GM18870 (cell line): Measurements from ENCODE around the gene COL26A1.

Experiments used
- ATAC-seq: cut with Tn5 transposase; IDR thresholded peaks from one replicate; pipeline ENCODE4 v1.9.1; 2021; ENCODE audit warnings: moderate library complexity; ENCODE audit not compliant: unreplicated experiment

The COL26A1 gene

DNA sequence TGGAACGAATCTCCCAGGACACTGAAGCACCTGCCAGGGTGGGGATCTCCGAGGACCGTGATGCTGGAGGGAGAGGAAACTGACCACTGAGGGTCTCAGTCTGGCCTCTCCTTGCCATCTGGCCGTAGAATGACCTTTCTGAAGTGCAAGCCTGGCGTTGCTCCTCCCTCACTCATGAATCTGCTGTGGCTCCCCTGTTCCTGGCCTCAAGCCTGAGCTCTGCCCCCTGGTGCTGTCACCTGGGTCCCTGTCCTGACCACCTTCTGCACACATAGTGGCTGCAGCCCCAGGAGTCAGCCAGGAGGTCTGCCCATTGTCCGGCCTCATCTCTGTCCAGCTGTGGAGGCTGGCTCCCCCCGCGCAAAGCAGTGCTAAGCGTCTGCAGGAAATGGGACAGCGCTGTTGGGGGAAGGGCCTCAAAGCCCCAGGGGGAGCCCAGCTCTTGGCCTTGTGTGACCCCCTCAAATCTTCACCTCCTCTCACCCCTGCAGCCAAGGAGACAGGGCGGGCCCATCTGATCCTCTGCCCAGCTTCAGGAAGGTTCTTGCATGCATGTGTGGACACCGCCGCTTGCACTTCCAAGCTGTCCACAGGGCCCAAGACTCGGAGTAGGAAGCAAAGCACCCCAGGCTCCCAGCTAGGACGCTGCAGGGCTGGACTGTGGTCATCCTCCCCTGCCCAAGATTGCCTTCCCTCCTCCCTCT, 200.7 kb downstream of the COL26A1 start:
- no peak for ATAC-seq

DNA sequence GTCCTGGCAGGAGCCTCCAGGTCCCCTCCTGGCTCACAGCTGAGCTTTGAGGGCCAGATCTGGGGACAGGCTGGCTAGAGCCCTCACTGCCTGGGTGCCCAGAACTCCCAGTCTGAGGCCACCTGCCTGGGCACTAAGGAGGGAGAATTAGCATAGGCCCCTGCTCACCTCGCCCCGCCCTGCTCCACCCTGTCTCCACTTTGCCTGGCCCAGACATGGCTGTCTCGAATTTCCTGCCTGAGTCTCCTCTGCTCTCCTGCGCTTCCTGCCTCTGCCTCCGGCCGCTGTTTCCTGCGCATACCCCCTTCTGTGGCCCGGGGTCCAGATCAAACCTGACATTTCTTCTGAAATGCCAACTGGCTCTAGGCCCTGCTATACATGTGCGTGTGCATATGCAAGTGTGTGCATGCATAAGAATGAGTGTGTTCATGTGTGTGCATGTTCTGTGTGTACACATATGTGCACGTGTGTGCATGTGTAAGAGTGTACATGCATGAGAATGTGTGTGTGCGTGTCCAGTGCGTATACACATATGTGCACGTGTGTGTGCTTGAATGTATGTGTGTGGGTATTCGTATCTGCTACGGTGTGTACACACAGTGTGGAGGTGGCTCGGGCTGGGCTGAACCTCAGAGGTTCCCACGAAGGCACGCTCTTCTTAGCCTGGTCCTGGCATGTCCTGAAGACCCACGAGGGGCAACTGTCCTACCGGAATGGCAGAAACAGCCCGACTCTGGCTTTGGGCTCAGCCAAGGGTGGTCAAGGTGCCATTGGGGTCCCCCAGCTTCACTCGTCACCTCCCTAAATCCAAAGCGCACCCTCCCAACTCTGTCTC, 201.5 kb downstream of the COL26A1 start:
- ATAC-seq = no peak

DNA sequence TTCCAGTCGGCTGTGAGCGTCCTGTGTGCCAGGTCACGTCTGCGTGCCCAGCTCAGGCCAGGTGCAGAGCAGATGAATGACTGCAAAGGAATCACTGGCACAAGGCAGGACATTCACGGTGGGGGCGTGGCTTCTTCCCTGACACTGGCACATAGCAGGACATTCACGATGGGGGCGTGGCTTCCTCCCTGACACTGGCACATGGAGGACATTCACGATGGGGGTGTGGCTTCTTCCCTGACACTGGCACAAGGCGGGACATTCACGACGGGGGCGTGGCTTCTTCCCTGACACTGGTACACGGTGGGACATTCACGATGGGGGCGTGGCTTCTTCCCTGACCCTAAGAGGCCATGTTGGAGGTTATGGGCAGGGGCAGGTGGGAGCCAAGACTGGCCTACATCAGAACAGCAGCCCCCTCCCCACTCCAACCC, 202.1 kb downstream of the COL26A1 start:
- no peak for ATAC-seq

DNA sequence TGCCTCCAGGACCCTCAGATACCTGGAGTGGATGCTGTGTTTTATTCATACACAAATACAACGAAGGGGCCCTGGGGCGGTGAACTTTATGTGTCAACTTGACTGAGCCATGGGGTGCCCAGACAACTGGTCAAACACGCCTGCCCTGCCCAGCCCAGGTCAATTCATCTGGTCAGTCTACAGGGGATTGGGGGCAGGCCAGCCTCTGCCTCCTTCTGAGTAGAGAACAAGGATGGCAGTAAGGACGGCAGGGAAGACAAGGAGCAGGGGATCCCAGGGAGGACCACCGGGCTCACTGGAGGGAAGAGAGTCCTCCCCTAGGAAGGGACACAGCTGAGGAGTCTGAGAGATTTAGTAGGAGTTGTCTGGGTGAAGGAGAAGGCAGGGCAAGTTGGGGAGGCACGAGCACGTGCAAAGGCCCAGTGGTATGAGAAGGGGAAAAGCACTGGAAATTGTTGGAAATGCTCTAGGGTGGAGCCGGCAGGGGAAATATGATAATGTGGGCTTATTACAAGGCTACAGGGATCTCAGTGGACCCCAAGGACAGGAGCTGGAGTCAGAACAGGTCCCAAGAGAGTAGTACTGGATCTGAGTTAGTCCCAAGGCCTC, 203.0 kb downstream of the COL26A1 start:
- no peak for ATAC-seq

DNA sequence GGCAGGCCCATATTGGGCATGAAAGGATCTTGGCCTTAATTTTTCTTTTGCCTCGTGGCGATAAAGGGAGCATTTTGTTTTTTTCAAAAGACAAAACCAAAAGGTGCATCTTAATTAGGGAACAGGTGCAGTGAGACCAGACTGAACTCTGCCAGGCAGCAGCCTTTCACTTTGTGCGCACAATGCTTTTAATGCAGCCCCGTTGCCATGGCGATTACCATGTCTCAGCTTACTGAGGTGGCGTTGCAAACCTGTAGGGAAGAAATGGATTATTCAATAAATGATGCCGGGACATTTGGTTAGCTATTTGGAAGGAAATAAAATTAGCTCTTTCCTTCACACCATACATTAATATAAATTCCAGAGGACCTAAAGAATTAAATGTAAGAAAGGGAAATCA, 204.6 kb downstream of the COL26A1 start:
- no peak for ATAC-seq

DNA sequence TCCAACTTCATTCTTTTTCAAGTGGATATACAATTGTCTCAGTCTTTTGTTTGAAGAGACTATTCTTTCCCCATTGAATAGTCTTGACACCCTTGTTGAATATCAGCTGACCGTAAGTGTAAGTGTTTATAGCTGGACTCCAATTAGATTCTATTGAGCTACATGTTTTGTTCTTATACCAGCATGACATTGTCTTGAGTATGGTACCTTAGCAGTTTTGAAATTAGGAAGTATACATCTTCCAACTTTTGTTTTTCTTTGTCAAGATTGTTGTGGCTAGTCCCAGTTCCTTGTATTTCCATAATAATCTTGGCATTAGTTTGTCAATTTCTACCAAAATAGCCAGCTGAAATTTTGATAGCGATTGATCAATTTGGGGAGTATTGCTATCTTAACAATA, 209.5 kb downstream of the COL26A1 start:
- no peak for ATAC-seq

DNA sequence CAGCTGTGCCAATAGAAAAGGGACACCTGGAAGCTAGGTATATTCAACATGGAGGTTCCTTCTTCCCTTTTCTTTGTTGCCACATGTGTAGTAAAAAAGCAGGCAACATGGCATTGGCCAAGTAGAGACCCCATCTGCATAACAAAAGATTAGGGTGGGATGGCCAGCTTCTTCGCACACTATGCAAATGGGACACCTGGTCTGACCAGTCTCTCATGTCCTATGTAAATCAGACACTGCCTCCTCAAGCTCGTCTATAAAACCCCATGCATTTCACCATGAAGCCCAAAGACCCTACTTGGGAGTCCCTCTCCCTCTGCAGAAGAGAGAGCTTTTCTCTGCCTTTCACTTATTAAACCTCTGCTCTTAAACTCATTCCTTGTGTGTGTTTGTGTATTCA, 212.5 kb downstream of the COL26A1 start:
- no peak for ATAC-seq

DNA sequence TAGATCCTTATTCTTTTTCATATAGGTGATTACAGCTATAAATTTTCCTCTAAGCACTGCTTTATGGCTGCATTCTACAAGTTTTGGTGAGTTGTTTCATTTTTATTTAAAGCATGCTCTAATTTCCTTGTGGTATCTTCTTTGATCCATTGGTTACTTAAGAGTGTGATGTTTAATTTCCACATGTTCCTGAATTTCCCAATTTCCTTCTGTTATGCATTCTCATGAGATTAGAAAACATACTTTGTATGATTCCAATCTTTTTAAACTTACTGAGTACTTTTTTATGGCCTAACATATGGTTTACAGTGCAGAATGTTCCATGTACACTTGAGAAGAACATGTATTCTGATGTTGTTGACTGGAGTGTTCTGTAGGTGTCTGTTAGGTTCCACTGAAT, 213.0 kb downstream of the COL26A1 start:
- no peak for ATAC-seq

DNA sequence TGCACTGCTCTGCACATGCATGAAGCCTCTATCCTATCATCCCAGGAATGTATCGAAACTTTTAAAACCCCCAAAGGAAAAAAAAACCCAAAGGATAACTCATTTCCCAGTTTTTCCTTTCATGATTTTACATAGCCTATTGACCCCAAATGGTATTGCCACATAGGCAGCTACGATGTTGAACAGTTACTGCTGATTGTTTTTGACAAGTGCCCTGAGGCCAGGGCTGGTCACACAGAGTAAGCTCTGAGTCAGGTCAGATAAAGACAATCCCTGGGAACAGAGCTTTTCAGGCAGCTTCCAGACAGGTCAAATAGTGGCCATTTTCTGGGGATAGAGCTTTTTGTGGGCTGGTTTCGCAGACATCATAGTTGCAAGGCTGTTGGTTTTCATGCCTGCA, 214.3 kb downstream of the COL26A1 start:
- ATAC-seq = no peak

DNA sequence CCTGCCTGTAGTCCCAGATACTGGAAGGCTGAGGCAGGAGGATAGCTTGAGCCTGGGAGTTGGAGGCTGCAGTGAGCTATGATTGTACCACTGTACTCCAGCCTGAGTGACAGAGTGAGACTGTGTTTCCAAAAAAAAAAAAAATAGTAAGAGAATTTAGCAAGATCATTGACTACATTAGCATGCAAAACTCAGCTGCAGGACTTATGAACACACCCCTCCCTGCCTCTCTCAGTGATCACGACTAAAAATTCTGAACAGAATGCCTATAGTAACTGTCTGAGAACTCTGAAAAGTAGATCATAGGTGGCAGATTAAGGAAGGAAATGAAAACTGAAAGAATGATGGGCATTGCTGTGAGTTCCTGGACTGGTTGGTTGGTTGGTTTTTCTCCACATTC, 215.9 kb downstream of the COL26A1 start:
- ATAC-seq = no peak

DNA sequence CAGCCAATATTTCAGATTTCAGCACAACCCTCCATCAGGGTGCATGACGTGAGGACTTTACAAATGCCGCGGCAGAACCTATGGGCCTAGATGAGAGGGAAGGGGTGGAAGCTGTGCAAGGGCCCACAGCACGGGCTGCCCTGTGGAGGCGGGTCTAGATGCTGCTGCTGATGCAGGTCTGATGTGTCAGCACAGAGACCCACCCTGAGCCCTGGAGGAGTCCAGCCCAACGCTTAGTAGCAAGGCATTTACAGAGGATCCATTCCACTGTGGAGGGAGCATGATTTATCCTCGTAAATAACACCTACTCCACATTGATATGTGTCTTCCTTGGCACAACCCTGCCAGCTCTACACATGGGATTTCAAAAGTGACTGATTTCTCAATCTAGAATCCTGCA, 217.9 kb downstream of the COL26A1 start:
- no peak for ATAC-seq

DNA sequence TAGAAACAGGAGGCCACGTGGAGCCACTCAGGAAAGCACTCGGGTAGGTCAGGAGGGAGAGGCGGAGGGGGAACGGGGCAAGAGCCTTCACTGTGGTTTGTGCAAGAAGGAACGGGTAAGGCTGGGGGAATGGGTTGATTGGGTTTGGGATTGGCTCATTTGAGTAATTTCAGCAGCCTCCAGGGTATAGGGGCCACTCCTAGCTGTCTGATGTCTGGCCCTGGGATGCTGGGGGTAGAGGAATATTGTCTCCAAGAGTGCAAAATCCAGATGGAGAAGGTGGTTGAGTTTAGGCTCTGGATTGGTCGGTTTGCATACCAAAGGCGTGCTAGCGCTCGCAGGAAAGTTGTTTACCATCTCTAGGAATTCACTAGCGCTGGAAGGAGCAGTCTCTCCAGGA, 219.2 kb downstream of the COL26A1 start:
- ATAC-seq = no peak

DNA sequence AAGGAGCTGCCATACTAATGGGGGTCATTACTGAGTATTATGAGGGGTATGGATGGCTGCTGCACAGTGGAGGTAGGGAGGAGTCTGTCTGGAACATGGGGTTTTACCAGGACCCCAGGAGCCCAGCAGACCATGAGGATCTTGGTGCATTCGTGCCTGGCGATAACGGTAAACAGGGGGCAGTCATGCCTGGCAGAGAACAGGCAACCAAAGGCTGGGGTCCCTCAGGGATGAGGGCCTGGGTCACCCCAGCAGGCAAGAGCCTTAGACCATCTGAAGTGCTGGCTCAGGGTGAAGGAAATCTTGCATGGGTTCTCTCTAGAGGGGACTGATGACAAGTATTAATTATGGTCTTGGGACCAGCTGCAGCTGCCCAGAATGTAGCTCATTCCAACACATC, 220.3 kb downstream of the COL26A1 start:
- no peak for ATAC-seq

DNA sequence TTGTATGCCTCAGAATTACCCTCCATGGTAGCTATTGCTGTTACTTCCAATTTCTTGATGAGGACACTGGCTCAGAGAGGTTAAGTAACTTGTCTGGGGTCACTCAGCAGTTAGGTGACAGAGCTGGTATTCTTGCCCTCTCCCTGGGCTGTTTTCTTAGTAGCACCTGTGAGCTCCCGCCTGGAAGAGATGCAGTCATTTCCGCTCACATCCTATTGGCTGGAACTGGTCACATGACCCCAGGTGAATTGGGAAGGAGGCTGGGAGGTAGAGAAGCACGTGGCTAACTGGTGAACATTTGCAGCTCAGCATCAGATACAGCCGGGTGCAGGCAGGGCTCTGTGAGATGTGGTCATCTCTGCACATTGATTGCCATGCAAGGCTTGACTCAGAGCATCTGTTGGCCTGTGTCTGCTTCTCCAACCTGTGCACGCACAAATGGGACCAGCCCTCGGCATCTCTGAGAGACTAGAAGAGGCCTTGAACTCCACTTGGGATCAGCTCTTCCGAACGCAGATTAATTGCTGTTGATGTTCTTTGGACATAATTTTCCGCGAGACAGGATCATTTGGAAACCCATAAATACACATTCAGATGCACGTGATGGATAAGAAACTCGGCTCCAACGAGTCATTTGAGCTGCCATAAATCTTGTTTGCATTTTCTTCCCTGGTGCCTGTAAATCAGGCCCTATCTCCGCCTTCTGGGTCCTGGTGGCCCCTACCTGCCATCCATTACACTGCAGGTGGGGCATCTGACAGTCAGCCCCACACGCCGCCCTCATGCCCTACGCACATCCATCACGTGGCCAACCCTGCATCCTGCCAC, 223.6 kb downstream of the COL26A1 start:
- ATAC-seq = no peak

DNA sequence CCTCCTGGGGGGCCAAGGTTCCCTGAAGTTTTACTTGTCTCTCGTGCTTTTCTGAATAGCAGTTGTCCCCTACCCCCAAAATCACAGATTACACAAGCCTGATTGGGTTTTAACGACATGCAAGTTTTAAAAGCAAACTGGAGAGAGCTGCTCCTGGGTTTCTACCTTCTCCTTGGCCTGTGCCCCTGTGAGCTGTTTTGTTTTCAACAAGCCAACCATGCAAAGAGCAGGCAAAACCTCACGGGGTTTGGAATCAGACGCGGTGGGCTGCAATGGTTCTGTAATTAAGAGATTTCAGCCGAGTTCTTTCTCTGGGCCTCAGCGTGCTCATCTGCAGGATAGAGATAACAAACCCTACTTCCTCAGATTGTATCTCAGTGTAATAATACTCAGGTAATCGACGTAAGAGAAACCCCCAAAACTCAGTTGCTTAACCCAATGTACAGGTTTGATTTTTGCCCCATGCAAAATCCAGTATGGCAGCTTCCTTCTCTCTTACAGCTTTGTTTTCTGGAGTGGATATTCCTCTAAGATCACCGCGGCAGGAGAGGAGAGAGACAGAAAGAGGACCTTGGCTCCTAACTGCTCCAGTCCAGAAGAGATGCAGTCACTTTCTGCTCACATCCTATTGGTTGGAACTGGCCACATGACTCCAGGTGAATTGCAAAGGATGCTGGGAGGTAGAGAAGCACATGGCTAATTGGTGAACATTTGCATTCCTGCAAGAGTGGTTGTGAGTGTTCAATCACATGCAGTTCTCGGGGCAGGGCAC, 224.4 kb downstream of the COL26A1 start:
- ATAC-seq = no peak

DNA sequence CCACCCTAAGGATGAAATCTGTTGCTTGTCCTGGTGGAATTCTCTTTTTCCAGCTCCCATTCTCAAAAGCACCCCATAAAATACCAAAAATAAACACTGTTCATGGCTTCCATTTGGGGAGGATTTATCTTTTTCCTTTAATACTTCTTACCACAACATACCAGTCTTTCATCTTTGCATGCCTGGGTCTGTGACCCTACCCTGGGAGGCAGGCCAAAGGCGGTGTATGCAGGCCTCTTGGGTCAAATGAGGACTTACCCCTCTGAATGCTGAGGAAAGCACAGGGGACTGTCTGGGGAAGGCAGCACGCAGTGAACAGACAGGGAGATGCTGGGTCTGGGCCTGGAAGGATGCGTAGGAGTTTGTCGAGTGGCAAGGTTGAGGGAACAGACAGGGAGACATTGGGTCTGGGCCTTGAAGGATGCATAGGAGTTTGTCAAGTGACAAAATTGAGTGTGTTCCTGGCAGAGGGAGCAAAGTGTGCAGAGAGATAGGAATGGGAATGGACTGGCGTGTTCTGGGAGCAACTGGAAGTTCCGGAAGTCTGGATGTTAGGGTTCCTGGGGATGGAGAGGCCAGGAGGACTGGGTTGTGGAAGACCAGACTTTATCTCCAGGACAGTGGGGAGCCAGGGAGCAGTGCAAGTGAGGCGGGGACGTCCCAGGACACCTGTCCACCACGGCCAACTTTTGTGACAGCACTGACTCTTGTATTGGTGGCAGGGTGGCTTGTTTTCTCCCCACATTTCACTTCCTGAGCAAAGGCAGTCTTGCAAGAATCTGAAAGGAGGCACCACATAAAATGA, 225.7 kb downstream of the COL26A1 start:
- no peak for ATAC-seq

DNA sequence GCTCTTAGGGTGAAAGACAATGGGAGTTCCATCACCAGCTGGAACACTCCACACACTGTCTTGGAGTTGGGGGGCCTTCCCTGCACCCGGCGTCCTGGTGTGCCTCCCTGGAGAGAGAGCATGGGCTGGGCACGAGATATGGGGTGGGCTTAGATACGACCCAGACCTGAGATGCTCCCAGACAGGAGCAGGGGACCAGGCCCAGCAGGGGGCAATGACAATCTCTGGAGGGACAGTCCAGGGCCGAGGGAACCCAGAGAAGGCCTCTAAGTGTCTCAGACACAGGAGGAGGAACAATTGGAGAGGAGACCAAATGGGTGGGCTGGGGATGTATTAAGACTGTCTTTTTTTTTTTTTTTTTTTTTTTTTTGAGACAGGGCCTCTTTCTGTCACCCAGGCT, 226.4 kb downstream of the COL26A1 start:
- no peak for ATAC-seq

DNA sequence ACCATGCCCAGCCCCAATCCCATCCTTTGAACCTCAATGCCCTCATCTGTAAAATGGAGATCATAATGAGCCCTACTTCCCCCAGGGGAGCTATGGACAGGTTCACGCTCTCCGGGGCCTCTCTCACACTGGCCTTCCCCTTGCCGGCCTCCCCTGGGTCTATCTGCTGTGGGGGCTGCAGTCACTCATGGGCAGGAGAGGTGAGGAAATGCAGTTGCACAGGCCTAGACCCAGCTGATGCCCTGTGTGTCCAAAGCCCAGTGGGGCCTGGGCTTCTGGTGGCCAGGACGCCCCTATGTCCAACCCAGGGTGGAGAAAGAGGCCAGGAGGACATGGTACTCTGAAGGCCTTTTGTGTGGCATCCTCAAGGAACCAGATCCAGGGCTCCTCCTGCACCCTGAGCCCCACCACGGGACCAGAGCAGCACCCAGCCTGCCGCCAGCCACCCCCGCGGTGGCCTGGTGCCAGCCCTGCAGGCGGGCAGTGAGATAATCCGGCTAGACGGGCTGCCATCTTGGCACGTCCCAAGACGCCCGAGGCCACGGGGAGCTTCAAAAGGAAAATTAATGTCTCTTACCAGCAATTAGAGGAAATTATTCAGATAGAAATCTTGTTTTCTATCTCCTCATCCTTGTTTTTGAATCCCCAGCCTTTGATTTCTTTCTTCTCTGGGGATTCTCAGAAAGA, 227.4 kb downstream of the COL26A1 start:
- ATAC-seq = no peak
